ENCODE measurements around the gene USP12.

GRCh38 chr13:27182054-27182453 lies 10.4 kb upstream of the USP12 start:
- TF ChIP-seq POLR2AphosphoS5 (IDR thresholded peaks at IDR 0.05; ENCODE audit: low read depth) (no peak), CTCF (conservative IDR thresholded peaks at IDR 0.05; ENCODE audit: low read depth in 2 of 2) (no peak), REST (IDR thresholded peaks at IDR 0.05; ENCODE audit: unreplicated experiment) (no peak), EZH2phosphoT487 (IDR thresholded peaks at IDR 0.05; ENCODE audit: unreplicated experiment) (no peak), EZH2 (IDR thresholded peaks at IDR 0.05; ENCODE audit: low read depth, unreplicated experiment) (no peak), ZNF114 (CRISPR knock-in tag; IDR thresholded peaks at IDR 0.05) (no peak), CREB1 (CRISPR knock-in tag; IDR thresholded peaks at IDR 0.05; ENCODE audit: low read depth) (no peak), NANOG (IDR thresholded peaks at IDR 0.05; ENCODE audit: borderline replicate concordance) (no peak), ETS1 (IDR thresholded peaks at IDR 0.05) (no peak), STAT1 (IDR thresholded peaks at IDR 0.05; ENCODE audit: unreplicated experiment) (no peak), ZNF331 (CRISPR knock-in tag; IDR thresholded peaks at IDR 0.05; ENCODE audit: low read depth) (no peak)

Data from GM23338 (cell line).